OCI-LY7 (cell line): ENCODE data around the gene FERMT2. TPM values are rescaled to one million over a fixed set of nuclear protein-coding genes. Genes with fewer than 3 reads are reported as not detected.

Experiments
- BruUV-seq: library from RNA; stranded (reverse); fragments of 400-500 nt; replicated peaks from 2 replicates; lab custom pipeline; 2021; lab: Mats Ljungman, UMichigan
- CTCF ChIA-PET: fragments of 300-600 bp; sonication (Branson Sonifier 250); formaldehyde crosslinking; loops from one replicate; lab custom pipeline; 2022; ENCODE audit warnings: antibody characterized with exemption; ENCODE audit not compliant: unreplicated experiment; lab: Charles Lee
- POLR2A ChIA-PET: fragments of 300-600 bp; sonication (Branson Sonifier 250); formaldehyde crosslinking; loops from one replicate; lab custom pipeline; 2022; ENCODE audit warnings: antibody characterized with exemption; lab: Charles Lee
- DNase-seq: peaks from one replicate; pipeline ENCODE4 v3.0.0-alpha.2; 2015; ENCODE audit warnings: low spot score
- H2AFZ ChIP-seq: fragments of 200-600 bp; sonication (generic), shearing (Covaris generic); 2 replicates; pipeline ENCODE4 v1.6.1; 2014; ENCODE audit warnings: mild to moderate bottlenecking, antibody characterized with exemption, low read length, moderate library complexity
- H3K27ac ChIP-seq: fragments of 200-600 bp; sonication (generic); 2 replicates; pipeline ENCODE4 v1.5.1; 2014; ENCODE audit warnings: mixed run types, low read depth, mild to moderate bottlenecking, moderate library complexity, low read length, inconsistent platforms; ENCODE audit not compliant: poor library complexity, severe bottlenecking
- H3K36me3 ChIP-seq: fragments of 200-600 bp; sonication (generic); 2 replicates; pipeline ENCODE4 v1.6.1; 2014; ENCODE audit warnings: mild to moderate bottlenecking, antibody characterized with exemption, low read length, moderate library complexity, mixed read lengths; ENCODE audit not compliant: insufficient read depth
- H3K4me1 ChIP-seq: fragments of 200-600 bp; sonication (generic); 2 replicates; pipeline ENCODE4 v1.5.1; 2014; ENCODE audit warnings: mild to moderate bottlenecking, low read length; ENCODE audit not compliant: insufficient read depth, poor library complexity, severe bottlenecking
- H3K4me2 ChIP-seq: fragments of 200-600 bp; sonication (generic); 2 replicates; pipeline ENCODE4 v1.6.1; 2014; ENCODE audit warnings: mild to moderate bottlenecking, low read length
- H3K4me3 ChIP-seq: fragments of 200-600 bp; sonication (generic); 2 replicates; pipeline ENCODE4 v1.5.1; 2014; ENCODE audit warnings: mild to moderate bottlenecking, low read depth, low read length; ENCODE audit not compliant: poor library complexity, severe bottlenecking
- H3K79me2 ChIP-seq: fragments of 200-600 bp; sonication (generic); 2 replicates; pipeline ENCODE4 v1.6.1; 2016; ENCODE audit warnings: low read depth, mild to moderate bottlenecking, low read length, moderate library complexity, mixed read lengths; ENCODE audit not compliant: insufficient read depth
- H3K9me2 ChIP-seq: fragments of 200-600 bp; sonication (generic); 2 replicates; pipeline ENCODE4 v1.6.1; 2016; ENCODE audit warnings: mild to moderate bottlenecking, low read length, mixed read lengths; ENCODE audit not compliant: insufficient read depth
- H3K9me3 ChIP-seq: fragments of 200-600 bp; sonication (generic); 2 replicates; pipeline ENCODE4 v1.6.1; 2014; ENCODE audit warnings: mild to moderate bottlenecking, mixed run types, low read length, mixed read lengths
- H4K20me1 ChIP-seq: fragments of 200-600 bp; sonication (generic); 2 replicates; pipeline ENCODE4 v1.6.1; 2014; ENCODE audit warnings: mild to moderate bottlenecking, antibody characterized with exemption, low read length, moderate library complexity, mixed read lengths; ENCODE audit not compliant: insufficient read depth
- EZH2phosphoT487 ChIP-seq: fragments of 200-600 bp; sonication (generic); IDR thresholded peaks from 2 replicates; pipeline ENCODE4 v1.6.1; 2018; ENCODE audit warnings: low read depth, borderline replicate concordance, mild to moderate bottlenecking, mixed run types, antibody characterized with exemption, low read length, moderate library complexity, mixed read lengths
- intact Hi-C: fragments of 100-400 bp; cut with micrococcal nuclease; formaldehyde crosslinking; loops from one replicate; pipeline ENCODE4 v1.10.0; 2022; ENCODE audit not compliant: unreplicated experiment
- total RNA-seq, 2 experiments: library from RNA; depleted of rRNA in 1 of 2; stranded (reverse); fragments of >200 nt in 1 of 2; shearing (Covaris generic) in 1 of 2; gene quantifications; 2 replicates each; pipeline ENCODE4 v1.2.3, GENCODE V29; 2014 to 2022
- TF ChIP-seq, protein P1 (sequence below): fragments of 200-600 bp; sonication (generic); conservative IDR thresholded peaks from 2 replicates; pipeline ENCODE4 v1.5.1; 2014; ENCODE audit warnings: mild to moderate bottlenecking, antibody characterized with exemption, low read length, moderate library complexity, mixed read lengths

Gene FERMT2
- total RNA-seq, 2 experiments from 2014 or later, result not detected

DNA sequence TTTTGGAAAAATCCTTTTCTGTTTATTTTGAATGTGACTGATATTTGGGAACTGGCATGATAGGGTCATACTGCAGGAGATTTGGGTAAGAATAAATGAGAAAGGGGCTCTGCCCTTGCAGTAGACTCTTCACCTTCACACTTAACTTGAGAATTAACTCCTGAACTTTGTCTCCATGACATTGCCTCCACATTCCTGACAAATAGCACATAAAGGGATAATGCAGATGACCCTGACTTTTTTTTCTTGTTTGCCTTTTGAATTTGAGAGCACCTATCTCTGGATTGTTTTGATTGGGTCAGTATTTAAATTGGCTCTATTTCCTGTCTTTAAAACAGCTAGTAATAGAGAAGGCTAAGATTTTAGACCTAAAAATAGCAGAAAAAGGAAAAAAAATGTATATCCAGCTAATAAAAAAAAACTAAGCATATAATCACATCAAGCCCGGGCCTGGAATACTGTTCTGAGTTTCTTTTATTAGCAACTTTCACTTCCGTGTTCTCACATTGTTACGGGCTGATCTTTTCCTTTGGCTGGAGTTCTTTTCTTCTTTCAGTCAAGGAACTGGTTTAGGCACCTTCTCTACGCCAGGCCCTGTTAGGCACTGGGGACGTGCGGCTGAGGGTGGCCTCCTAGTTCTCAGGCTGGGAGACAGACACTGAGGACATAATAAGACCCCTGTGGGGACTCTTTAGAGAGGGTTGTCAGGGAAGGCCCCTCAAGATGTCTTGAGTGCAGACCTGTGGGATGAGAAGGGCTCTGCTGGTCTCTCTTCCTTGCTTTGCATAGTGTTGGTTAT, 106.4 kb downstream of the FERMT2 start:
- intact Hi-C loops, result no loop called here
- Histone ChIP-seq H3K9me2 (no peaks in the 10 kb centered on the region), H2AFZ (no peak overlapping the region), H3K4me3 (no peak overlapping the region), H3K36me3 (no peaks in the 10 kb centered on the region), H4K20me1 (no peaks in the 10 kb centered on the region), H3K9me3 (no peaks in the 10 kb centered on the region), H3K4me1 (no peaks in the 10 kb centered on the region), H3K27ac (no peak overlapping the region), H3K4me2 (no peak overlapping the region), H3K79me2 (no peaks in the 10 kb centered on the region)
- no TSS peak for BruUV-seq
- TF ChIP-seq, protein P1, sequence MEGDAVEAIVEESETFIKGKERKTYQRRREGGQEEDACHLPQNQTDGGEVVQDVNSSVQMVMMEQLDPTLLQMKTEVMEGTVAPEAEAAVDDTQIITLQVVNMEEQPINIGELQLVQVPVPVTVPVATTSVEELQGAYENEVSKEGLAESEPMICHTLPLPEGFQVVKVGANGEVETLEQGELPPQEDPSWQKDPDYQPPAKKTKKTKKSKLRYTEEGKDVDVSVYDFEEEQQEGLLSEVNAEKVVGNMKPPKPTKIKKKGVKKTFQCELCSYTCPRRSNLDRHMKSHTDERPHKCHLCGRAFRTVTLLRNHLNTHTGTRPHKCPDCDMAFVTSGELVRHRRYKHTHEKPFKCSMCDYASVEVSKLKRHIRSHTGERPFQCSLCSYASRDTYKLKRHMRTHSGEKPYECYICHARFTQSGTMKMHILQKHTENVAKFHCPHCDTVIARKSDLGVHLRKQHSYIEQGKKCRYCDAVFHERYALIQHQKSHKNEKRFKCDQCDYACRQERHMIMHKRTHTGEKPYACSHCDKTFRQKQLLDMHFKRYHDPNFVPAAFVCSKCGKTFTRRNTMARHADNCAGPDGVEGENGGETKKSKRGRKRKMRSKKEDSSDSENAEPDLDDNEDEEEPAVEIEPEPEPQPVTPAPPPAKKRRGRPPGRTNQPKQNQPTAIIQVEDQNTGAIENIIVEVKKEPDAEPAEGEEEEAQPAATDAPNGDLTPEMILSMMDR, result no peak
- no peak for TF ChIP-seq EZH2phosphoT487
- POLR2A ChIA-PET, result interaction anchor here (1.0 kb wide), 1 partner anchor 10 kb away, joined by 7 read pairs; no protein-coding TSS in a partner anchor
- DNase-seq, result no peak
- CTCF ChIA-PET, result no interaction called here

DNA sequence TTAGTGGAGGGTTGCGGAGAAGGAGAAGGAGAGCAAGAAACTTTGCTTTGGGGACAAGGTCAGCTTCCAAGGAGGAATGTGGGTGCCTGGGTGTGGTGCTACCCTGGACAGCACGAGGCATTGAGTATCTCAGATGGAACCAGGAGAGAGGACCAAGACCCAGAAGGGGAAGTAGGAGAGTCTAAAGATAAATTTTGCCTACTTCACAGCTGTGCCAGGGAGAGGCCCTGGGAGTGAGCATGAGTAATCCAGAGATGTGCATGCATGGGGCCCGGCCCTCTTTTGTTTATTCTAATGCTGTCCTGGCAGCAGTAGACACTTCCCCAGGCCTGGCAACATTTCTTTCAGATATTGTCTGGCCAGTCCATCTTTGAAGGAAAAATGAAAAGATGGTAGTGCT, 110.0 kb downstream of the FERMT2 start:
- intact Hi-C loops, result no loop called here
- BruUV-seq, result no TSS peak
- TF ChIP-seq EZH2phosphoT487, result no peak
- no peaks in the 10 kb centered on the region for H3K9me3 ChIP-seq
- POLR2A ChIA-PET, result no interaction called here
- no peaks in the 10 kb centered on the region for H4K20me1 ChIP-seq
- H3K4me3 ChIP-seq, result no peak overlapping the region
- no peak overlapping the region for H3K27ac ChIP-seq
- CTCF ChIA-PET, result no interaction called here
- H3K9me2 ChIP-seq, result no peaks in the 10 kb centered on the region
- no peaks in the 10 kb centered on the region for H3K4me1 ChIP-seq
- no peak overlapping the region for H3K4me2 ChIP-seq
- no peaks in the 10 kb centered on the region for H3K79me2 ChIP-seq
- H3K36me3 ChIP-seq, result no peaks in the 10 kb centered on the region
- DNase-seq, result no peak
- H2AFZ ChIP-seq, result no peak overlapping the region

DNA sequence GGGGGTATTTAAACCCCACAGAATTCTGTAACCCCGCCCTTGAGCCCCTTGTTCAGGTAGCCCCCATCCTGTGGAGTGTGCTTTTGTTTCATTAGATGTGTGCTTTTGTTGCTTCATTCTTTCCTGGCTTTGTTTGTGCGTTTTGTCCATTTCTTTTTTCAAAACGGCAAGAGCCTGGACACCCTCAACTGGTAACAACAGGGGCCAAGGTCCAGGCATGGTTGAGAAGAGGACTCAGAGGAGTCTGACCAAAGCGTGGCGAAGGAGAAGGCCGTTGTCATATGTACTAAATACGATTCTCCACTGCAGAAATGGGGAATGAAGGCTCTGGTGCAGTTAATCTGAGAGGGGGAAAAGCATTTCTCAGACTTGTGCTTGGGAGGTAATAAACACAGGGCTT, 113.4 kb downstream of the FERMT2 start:
- no peak overlapping the region for H2AFZ ChIP-seq

More for the DNA sequence above, 113.4 kb downstream of the FERMT2 start:
- no peaks in the 10 kb centered on the region for H3K36me3 ChIP-seq
- no peak for DNase-seq
- intact Hi-C loops, result no loop called here
- no peaks in the 10 kb centered on the region for H3K9me3 ChIP-seq
- H3K4me3 ChIP-seq, result no peak overlapping the region
- H3K4me1 ChIP-seq, result no peaks in the 10 kb centered on the region
- TF ChIP-seq EZH2phosphoT487, result no peak
- TF ChIP-seq, protein P1, result no peak
- no TSS peak for BruUV-seq
- ChIA-PET CTCF (interaction anchor here (0.5 kb wide), 1 partner anchor 115 kb away, joined by 3 read pairs; no protein-coding TSS in a partner anchor), POLR2A (no interaction called here)
- no peak overlapping the region for H3K27ac ChIP-seq
- no peaks in the 10 kb centered on the region for H3K9me2 ChIP-seq
- H4K20me1 ChIP-seq, result no peaks in the 10 kb centered on the region
- no peaks in the 10 kb centered on the region for H3K79me2 ChIP-seq
- H3K4me2 ChIP-seq, result no peak overlapping the region
